ENCODE data around the gene CGNL1.

Gene CGNL1

DNA sequence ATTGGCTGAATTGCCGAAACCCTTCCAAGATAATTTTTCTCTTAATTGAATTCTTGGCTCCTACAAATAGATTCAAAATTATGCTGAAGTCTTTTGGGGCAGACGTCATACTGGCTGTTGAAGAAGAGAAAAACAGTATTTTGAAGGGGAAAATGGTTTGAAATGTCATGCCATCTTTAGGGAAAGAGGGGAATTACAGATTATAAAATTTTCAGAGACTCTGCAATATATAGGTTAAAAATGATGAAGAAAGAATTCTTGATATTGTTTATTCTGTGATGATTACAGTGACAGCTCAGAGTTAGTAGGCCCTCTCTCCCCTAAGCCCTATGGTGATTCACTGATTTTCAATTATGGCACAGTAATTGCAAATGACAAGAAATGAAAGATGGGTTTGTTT lies 86.1 kb downstream of the CGNL1 start:
- DNase-seq, result no peak

DNA sequence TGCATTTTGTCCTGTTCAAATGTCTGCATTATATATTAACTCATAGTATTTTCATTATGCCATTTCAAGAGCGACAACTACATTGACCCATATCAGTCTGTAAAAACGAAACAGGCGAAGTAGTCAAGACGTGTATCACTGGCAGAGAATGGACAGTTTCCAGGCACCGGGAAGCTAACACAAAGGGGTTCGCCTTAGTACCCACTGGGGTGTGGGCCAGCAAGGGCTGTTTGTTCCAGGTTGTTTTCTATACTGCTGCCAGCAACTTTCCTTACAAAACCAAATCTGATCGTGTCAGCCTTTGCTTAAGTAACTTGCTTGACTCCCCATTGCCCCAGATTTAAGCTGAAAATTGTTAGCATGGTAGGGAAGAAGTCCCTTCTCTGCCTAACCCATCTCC lies 87.1 kb downstream of the CGNL1 start:
- DNase-seq, result no peak

DNA sequence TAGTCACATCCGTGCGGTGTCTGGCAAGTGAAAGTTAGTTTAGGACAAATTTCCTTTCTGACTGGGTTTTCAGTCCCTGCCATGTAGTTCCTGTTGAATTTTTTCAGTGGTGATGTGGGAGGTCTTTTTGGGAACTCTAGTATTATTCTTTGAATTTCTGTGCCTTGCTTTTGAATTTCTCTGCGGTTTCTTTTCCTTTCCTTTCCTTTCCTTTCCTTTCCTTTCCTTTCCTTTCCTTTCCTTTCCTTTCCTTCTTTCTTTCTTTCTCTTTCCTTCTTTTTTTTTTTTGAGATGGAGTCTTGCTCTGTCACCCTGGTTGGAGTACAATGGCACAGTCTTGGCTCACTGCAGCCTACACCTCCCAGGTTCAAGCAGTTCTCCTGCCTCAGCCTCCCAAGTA lies 88.2 kb downstream of the CGNL1 start:
- DNase-seq, result no peak

DNA sequence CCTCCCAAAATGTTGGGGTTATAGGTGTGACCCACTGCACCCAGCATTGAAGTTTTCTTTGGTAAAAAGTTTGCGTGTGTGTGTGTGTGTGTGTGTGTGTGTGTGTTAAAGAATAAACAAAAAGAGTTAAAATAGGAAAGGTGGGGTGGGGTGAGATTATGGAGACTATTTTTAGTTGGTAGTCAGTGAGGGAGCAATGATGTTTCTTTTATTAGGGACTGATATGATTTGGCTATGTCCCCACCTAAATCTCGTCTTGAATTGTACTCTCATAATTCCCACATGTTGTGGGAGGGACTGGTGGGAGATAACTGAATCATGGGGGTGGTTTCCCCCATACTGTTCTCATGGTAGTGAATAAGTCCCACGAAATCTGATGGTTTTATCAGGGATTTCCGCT lies 92.2 kb downstream of the CGNL1 start:
- no peak for DNase-seq

DNA sequence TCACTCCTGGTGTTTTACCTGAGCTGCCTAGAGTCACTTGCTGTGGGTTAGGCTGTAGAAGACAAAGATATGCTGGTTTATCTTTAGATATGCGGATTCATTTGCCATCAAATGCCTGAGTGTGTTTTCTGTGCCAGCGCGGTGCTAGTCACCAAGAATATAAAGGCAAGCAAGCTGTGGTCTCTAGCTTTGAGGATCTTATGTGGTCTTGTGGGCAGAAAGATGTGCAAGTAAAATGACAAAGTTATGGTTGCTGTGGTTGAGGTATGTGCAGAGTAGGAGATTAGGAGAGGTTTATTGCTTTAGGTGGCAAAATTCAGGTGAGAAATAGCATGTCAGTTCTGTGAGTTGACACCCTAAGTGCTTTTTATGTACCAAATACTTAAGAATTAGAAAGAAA lies 94.2 kb downstream of the CGNL1 start:
- no peak for DNase-seq

DNA sequence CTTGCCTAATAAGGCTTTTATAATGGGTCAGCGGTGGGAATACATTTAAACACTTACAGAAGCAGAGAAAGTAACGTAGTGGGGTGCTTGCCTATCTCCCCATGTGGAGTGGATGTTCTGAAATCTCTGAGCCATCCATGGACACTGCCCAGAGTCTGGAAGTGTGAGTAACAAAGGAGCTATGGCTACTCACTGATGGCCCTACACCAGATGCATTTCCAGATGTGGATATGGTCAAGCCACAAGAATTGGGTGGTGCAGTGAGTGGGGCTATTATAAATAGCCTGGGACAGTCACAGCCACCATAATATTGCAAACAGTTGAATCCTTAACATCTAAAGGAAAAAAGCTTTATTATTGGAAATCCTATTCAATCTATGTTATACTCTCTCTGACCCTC lies 96.6 kb downstream of the CGNL1 start:
- DNase-seq, result no peak

DNA sequence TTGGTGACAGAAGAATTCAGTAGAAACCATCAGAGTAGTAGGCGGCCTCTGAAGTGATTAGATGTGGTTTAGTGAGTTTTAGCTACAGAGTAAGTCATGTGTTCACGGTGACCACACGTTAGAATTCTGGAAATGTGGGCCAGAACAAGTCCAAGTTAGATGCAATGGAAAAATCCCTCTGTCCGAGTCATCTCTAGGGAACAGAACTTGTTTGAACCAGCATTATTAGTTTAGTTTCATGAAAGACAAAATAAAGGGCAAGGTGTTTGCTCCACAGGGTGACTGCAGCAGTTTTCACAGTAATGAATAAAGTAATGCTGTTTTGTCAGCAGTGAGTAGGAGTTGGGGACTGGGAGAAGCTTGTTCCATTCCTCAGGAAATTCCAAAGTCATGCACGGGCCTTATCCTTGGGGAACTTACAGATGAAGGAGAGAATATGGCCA lies 100.2 kb downstream of the CGNL1 start:
- no peak for DNase-seq

DNA sequence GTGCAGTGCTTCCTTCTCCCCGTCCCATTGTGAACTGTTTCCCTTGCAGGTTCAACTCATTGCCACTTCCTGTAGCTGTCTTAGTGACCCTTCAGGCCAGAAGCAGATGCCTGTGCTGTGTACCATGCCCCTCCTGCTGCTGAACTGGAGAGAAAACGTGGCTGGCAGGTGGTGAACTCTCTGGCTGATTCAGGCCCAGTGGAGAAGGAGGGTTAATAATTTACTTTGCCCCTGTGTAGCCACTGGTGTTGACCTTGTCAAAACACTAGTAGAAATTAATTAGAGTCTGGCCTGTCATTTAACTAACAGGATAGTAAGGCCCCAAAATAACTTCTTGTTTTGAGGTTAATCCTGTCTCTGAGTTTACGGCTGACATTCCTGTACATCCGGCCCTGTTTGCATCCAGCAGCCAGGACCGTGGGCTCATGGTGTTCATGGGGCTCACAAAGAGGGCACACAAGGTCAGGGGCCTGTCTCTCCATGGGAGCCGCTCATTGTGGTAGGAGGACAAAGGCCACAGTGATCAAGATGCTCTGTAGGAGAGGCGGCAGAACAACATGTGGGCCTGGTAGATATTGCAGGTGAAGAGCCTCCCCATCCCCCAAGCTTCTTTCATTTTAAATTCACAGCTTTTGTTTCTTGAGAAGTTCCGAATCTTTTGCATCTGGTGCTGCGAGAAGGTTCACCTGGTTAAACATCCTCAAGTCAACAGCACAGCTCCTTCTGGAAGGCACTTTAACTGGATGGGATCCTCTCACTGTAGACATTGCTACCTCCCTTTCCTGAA lies 101.6 kb downstream of the CGNL1 start:
- no peak for DNase-seq

DNA sequence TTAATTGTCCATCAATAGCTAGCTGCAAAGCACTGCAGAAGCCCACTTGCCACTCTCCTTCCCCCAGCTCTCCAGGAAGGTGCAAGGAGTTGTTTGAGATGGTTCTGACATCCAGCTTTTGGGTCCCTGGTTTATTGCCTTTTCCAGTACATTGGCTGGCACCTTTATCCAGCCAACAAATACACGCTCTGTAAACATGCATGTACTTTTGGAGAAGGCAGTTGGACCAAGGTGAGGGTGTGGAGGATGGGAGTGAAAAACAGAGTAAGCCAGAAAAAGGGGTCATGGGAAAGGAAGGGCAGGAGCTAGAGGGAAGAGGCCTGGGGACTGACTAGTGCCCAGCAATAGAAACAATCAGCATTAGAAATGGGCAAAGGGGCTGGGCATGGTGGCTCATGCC lies 102.7 kb downstream of the CGNL1 start:
- no peak for DNase-seq

DNA sequence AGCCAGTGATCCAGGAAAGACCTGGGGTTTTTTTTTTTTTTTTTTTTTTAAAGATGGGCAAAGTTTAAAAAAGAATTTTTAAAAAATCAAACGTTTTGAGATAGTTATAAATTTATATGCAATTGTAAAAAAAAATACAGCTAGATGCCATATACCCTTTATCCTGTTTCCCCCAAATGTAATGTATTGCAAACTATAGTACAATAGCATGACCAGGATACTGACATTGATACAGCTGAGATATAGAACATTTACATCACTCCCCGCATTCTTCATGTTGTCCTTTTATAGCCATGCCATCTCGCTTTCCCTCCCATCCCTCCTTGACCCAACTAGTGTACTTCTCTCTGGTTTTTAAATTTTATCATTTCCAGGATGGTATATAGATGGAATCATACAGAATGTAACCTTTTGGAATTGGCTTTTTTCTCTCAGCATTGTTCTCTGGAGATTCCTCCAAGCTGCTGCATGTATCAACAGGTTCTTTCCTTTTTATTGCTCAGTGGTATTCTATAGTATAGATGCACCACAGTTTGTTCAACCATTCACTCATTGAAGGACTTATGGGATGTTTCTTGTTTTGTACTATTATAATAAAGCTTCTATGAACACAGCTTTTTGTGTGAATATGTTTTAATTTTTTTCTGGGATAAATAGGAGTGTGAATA lies 104.9 kb downstream of the CGNL1 start:
- DNase-seq, result no peak

DNA sequence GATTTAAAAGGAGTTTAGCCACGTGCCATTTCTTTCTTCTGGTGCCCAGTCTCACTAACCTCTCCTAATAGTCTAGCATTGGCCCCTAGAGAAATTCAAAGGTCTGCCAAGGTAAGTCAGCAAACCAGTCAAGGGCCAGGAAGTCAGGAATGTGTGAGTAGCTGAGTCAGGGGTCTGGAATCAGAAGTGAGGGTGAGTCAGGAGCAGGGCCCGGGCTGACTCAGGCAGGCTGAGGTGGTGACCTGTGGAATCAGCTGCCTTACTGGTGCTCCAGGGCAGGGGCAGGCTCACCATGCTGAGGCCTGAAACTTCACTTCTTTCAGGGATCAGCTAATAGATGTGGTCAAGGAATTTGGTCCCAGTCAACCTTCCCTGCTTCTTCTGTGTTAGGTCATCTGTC lies 109.6 kb downstream of the CGNL1 start:
- DNase-seq, result no peak

DNA sequence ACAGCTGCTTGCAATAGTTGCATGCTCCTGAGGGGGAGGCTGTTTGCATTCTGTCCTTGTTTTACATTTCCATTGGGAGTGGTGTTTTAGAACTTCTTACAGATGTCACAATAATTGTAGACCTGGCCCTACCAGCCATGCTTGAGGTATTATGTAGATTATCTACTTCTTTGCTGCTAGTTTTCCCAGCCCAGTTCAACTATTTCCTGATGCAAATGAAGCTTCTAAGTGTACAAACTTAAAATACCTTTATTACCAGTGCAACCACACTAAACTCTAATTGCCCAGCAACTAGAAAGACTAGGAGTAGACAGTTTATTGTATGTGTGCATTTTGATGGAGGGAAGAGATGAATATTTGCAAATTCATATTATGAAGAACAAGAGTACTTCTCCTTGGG lies 110.5 kb downstream of the CGNL1 start:
- DNase-seq, result no peak

DNA sequence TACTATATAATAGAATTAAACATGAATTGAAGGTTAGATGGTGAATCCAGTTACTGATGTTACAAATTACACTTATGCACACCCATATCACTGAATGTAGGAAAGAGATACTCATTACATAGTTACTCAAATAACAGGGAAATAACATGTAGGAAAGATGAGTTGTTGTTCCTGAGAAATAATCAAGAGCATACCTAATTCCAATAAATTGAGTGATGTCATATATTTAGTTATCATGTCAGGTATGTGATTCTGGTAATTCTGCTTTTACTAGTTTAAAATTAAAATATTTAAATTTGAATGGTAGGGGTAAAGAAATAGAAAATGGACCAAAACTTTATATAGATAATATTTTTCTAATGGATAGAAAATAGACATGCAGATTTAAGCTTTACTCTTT lies 112.8 kb downstream of the CGNL1 start:
- DNase-seq, result no peak

DNA sequence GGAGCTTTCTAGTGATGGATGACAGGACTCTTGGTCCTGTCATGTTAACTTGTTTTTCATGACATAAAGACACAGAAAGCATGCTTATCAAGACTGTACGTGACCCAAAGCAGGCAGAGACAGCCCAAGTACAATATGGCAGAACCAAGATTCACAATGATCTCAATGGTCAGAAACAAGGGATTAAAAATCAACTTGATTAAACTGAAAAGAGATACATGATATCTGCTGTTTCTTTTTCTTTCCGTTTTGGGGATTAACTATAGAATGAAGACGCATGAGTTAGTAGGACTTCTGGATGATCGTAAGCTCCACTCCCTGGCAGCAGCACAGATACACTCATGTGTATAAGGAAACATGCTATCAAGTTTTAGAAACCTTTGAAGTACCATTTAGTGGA lies 117.0 kb downstream of the CGNL1 start:
- no peak for DNase-seq

DNA sequence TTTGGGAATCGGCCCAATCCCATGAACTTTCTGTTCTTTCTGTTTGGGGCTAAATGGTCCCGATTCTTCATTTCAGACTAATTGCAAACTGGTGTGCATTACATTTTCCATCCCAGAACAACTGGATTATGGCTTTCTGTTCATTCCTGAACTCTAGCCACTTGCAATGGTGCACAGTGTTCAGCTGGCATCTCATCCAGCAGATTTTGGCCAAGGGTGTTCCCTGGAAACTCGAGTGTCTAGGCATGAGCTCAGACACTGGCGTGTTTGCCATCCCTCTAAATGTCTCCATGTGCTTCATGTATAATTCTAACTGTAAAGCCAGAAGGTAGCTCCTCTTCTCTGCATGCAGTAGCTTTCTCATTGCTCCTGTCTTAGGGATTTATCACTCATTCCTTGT lies 118.3 kb downstream of the CGNL1 start:
- no peak for DNase-seq

DNA sequence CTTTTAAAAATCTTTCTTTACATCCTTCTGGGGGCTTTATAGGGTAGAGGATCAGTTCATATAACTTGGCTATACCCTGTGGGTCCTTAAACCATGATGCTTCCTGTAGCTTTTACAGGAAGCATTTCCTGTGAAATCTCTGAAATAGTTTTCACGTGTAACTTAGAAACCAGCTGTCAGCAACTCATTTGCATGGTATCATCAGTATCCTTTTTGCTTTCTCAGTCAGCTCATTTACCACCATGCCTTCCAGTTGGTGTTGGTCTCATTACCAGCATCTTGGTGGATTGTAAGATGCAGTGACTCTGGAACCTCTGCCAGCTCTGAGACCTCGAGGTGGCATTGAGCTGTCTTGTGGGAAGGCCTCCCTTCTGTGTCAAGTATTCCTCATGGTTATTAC lies 118.7 kb downstream of the CGNL1 start:
- DNase-seq, result no peak

DNA sequence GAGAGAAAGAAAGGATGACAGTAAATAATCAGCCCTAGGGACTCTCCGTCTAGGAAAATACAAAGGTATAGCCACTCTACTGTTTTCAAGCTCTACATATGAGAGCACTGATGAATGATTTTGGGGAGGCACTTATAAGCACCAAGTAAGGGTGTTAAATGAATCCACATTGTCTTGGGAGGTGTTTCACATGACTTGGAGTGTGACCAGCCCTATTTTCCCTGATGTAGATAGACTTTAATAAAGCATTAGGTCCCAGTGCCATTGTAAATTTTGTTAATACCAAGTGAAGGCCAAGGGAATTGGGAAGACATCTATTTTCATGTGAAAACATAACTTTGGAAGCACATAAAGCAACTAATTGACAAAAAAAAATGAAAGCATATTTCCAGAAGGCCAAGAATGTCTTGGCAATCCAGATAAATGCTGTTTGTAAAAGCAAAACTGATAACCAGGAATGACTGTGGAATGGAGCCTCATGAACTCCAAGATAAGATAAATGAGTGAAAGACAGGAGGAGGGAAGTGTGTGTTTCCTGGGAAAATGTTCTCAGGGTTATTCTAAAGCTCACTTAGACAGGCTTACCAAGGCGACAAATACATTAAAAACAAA lies 119.4 kb downstream of the CGNL1 start:
- DNase-seq, result no peak

DNA sequence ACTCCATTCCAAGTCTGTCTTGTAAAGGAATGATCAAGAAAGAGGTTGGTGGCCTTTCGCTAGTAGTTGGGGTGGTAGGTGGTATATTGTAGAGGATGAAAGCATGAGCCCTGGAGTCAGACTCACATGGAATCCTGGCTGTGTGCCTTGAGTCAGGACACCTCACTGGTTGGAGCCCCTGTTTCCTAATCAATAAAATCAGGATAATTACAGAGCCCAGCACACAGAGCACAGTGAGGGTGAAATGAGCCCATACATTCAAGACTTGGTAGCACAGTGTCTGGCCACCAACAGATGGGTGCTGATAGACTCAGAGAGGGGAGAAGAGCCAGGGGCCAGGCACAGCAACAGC lies 120.3 kb downstream of the CGNL1 start:
- no peak for DNase-seq

DNA sequence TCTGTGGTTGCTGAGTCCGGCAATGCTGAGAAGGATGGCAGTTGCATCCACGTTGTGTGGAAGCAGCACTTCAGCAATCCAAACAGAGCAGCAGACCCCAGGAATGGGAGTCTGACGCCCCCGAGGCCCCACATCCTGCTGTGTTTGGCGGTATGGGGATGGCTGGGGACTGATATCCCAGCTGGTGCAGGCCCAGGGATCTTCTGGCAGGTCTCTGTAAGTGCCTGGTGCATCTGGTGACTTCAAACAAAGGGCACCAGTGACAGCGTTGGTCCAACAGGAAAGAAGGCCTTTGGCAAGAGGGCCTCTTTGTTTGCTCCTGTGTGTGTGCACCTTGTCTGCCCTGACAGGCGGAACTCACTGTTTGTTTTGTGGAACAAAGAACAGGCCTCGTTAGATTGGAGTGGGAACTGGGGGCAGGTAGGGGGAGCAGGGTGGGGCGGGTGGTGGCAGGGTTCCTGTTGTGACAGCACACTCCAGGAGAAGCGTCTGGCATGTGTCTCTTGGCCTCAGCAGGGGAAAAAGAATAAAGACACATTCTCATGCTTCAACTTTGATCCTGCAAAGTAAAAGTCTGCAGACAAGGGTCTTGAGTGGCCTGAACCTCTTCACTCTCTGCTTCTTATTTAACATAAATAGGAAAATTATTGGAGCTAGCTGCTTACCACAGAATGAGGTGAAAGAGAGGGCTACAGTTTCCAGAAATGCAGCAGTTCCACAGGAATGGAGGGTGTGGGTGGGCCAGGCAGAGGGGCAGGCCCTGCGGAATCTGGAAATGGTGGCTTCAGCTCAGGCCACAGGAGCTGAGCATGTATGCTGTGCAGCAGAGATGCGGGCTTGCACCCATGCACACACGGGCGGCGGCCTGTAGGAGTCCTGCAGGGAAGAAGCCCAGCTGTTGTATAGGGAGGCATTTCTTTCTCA lies 120.9 kb downstream of the CGNL1 start:
- no peak for DNase-seq

DNA sequence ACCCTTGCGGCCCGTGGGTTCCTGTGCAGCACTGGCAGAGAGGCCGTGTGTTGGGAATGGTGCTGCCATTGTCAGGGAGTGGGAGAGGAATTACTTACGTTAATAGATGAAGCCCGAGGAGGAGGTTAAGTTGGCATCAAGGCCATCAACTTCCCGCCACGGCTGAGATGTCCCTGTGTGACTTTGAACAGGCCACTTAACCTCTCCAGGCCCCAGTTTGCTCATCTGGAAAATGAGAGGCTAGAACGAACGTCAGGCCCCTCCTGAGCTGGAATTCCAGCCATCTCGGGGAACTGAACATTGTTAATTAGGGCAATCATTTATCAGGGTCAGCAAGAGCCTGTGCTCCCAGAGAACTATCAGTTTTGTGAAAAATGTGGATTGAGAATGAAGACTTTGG lies 124.0 kb downstream of the CGNL1 start:
- no peak for DNase-seq

DNA sequence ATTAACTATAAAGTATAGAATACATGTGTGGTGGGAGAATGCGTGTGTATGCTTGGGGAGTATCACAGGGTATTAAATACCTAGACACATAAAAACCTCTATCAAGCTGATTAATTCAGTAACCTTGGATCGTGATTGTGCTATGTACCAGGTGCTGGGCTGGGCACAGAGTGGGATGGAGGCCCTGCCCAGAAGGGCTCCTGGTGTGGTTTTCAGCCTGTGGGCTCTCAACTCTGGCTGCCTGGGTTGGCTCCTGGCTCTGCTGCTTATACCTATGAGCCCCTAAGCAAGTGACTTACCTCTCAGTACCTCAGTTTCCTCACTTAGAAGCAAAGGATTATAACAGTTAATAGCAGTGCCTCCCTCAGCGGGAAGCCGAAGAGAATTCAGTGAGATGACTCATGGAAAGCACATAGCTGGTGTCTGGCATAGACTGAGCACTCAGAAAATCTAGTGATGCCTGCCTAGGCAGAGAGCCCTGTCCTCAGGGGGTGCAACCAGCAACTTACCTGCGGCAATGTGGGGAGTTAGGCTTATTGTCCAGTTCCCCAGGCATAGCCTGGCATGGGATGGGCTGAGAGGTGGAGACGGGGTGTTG lies 124.8 kb downstream of the CGNL1 start:
- DNase-seq, result no peak

DNA sequence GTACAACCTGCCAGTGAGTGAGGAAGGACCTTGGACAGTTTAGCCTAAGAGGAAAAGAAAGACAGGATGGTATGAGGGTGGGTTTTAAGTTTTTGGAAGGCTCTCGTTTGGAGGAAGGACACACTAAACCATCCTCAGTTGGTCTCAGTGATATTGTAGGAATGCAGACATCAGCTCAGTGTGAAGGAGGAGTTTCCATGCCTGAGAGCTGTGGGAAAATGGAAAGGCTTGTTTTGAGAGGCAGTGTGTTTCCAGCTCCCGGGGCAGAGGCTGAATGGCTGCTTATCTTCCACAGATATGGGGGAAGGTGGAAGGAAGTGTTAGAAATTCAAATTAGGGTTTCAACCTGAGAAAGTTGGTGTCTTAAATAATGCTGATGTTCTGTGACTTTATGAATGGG lies 125.8 kb downstream of the CGNL1 start:
- no peak for DNase-seq

Measured in activated CD4-positive, alpha-beta T cell treated with anti-CD3 and anti-CD28 coated beads for 4 hours (primary cell).